Suppressor macrophage treated with lipopolysaccharide for 1 hour (primary cell): ENCODE measurements around the gene OR2G3.

Experiments
- DNase-seq, 3 donors: peaks; one replicate each; pipeline ENCODE4 v3.0.0-alpha.2; 2020 to 2022

The OR2G3 gene

DNA sequence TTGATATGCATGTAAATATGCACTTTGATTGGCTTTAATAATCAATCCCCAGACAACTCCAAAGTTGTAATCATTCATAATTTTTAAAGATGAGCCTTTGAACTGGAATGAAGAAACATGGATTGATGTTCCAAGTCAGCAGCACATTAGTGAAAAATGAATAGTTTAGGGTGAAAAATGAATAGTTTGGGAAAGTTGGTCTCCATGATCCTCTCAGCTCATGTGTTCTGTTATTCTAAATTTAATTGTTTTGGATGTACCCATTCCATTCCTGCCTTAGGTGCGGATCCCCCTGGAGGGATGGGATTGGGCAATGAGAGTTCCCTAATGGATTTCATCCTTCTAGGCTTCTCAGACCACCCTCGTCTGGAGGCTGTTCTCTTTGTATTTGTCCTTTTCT lies at the start of gene OR2G3:
Gene OR2G3, plus strand, starts transcription at position 301 of the 400 bp plus-strand sequence. Its CDS starts 0 bp downstream, at position 301.
- no peak for DNase-seq

- no peak for DNase-seq
Observed at GRCh38 chr1:247557926-247558674, 47.3 kb upstream of the OR2G3 start.

GRCh38 chr1:247561711-247562110 lies 43.7 kb upstream of the OR2G3 start:
- no peak for DNase-seq

DNA sequence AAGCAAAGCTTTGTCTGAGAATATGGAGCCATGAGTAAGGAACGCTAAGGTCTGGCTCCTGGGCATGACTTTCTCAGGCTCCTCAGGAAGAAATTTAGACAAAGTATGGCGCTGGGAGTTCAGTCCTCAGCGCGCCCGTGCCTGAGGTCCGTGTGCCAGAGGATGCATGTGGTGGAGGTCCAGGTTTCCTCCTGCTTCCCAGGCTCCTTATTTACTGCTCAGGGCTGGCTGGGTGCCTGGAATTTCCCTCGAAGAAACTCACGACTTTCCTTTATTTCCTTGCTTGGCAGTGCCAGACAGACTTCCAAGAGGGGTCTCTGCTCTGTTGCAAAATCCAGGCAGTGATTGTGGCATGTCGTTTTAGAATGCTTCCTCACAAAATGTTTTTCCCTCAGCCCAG lies 43.2 kb upstream of the OR2G3 start:
- no peak for DNase-seq

DNA sequence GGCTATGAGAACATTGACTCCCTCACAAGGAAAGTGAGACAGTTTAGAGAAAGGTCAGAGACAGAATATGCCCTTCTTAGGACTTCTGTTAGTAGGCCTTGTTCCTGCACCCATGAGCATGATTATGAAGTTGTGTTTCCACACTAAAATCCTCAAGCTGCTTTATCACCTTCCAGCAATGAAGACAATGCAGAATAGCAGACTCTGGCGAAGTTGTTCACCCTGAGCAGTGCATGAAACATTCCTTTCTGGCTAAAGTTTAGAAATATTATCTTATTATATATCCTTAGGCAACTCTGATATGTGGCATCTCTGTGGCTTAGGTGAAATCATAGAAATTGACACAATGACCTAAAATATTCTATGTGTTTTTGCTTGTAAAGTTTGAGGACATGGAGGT lies 31.1 kb upstream of the OR2G3 start:
- DNase-seq = no peak

DNA sequence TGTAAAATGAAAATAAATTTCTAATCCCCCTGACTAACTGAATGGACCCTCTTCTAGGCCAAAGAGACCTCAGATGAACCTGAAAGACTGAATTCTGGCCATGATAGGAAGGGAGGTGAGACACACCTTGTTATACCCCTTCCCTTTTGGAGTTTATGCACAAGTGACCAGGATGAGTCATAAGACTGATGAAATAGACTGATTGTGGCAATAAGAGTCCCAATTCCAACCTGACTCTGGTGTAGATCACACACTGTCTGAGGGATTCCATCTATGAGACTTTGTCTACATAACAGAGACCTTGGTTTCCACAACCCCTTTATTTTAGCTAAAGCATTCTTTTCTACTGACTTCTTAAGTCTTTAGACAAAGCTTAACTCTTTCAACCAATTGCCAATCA lies 30.7 kb upstream of the OR2G3 start:
- peak in 1 of 3 donors; percentile 18 for DNase-seq

DNA sequence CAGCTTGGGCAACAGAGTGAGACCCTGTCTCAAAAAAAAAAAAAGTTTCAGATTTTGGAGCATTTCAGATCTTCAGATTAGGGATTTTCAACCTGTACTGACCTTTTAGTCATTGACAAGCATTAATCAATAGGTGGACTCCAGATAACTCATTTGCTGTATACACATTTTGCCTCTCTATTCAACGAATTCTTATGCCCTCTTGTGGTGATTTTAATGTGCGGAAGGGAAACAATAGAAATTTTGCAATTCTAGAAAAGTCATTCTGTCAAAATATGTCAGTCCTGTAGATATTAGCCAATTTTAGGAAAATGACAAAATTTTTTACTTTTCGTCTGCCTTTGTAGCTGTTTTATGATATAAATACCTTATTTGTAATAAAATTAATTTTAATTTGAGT lies 28.9 kb upstream of the OR2G3 start:
- peak; percentile 65 to 89 (median 72) for DNase-seq

GRCh38 chr1:247578946-247579460 lies 26.4 kb upstream of the OR2G3 start:
- DNase-seq = no peak

DNA sequence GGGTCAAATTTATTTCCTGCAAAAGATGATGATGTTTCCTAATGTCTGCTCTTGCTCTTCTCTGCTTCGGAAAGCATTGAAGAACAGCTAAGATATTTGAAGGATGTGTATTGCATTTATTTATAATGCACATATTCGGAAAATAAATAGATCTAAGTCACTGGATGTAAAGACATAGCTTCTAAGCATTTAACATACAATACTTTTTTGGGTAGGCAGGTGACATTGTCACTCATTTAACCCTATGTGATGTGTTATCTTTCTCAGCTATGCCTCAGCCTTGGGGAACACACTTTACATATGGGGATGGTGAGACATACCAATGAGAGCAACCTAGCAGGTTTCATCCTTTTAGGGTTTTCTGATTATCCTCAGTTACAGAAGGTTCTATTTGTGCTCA lies 17.3 kb upstream of the OR2G3 start, which contains the start of gene OR2G2:
Gene OR2G2, plus strand, starts transcription at position 301 of the 400 bp plus-strand sequence. Its CDS starts 0 bp downstream, at position 301.
- DNase-seq = no peak

DNA sequence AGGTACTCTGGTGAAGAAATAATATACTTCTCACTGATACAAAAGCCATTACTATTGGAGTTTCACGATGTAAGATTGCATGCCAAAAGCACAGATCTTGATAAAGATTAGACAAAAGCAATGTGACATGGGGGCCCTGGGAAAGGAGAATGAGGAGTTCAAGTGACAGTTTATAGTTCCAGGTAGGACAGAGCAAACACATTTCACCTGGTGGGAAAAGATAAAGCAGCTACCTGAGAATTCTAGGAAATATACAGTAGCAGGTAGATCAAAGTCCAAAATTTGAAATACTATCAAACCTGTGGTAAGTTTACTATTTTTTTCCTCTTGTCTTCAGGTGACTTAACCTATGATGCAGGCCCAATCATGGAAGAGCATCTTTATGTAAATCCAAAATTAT lies 8.0 kb downstream of the OR2G3 start:
- DNase-seq = no peak

GRCh38 chr1:247614625-247615024 lies 9.2 kb downstream of the OR2G3 start:
- no peak for DNase-seq

- peak in 1 of 3 donors; percentile 12 for DNase-seq
Observed at GRCh38 chr1:247627951-247628350, 22.6 kb downstream of the OR2G3 start.

DNA sequence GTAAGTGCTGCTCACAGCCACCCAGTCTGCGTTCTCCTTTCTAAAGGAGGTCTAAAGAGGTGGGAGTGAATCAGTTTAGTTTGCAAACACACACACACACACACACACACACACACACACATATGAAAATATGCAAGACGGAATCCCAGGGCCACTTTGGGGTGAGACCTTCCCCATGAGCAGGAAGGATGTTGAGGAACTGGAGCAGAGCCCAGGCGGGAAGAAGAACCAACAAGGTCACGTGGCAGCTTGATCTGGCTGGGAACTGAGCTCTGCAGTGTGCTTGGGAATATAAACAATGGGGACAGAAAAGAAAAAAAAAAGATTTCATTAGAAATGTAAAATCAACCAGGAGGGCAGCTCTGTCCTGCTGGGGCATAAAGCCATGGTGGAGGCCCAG lies 32.6 kb downstream of the OR2G3 start:
- DNase-seq = peak in 2 of 3 donors; percentile 2 to 14

GRCh38 chr1:247638781-247639180 lies 33.4 kb downstream of the OR2G3 start:
- DNase-seq = no peak

DNA sequence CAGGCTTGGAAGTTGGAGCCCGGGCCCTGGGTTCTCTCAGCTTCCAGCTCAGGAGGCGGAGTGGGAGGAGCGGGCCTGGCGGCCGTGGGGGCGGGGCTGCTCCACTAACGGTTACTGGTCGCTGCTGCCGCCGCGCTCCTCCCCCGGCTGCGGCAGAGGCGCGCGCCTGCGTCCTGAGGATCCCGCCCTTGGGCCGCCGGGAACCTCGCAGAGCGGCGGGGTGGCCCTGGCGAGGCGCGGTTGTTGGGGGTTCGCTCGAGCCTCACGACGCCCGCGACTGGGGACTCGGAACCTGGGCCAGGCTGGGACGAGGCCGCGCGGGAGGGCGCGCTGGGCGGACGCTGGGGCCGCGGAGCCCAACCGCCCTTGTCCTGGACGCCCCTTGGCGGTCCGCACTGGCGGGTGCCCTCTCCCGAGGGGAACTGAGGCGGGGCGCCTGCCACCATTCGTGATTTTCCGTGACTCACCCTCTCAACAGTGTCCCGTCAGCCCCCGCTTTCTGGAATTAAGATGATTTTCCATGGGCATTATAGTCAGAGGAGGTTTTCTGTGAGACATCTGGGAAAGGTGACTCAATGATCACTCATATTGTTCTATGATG lies 34.1 kb downstream of the OR2G3 start:
- peak; percentile 43 to 85 (median 77) for DNase-seq

- DNase-seq = peak in 1 of 3 donors; percentile 10
Observed at GRCh38 chr1:247642742-247643141, 37.4 kb downstream of the OR2G3 start.

DNA sequence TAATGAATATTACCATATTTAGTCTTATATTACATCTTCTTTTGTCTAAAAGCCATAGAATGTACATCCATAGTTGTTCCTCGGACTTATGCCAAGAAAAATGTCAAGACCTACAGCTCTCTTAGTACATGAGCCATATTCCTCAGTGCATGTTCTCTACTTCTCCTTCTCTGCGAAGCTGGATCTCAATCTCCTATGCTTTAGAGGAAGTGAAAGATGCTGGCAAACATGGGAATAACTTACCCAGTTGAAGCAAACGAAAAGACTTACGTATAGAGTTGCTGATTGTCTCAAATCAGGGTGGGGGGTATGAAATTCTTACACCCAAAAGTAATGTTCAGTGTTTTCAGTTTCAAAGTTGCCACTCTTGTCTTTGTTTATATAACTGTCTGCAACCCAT lies 41.5 kb downstream of the OR2G3 start:
- peak; percentile 21 to 57 (median 48) for DNase-seq

DNA sequence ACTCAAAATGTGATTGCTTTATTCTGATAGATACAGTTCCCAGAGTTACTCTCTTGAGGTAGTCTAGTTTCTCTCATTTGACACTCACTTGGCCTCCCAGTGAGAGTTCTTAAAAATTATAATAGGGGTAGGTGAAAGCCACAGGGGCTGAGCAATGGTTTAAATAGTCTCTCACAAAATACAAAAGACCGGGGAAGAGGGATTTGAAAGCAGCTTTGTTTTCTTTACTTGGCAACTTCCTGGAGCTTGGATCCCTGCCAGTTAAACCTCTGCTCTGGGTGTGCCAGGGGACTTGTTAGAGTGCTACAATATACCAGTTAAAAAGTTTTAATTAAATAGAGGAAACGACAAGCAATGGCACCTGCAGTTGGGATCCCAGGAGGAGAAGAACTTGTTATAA lies 42.5 kb downstream of the OR2G3 start:
- DNase-seq = peak in 2 of 3 donors; percentile 1 to 6

DNA sequence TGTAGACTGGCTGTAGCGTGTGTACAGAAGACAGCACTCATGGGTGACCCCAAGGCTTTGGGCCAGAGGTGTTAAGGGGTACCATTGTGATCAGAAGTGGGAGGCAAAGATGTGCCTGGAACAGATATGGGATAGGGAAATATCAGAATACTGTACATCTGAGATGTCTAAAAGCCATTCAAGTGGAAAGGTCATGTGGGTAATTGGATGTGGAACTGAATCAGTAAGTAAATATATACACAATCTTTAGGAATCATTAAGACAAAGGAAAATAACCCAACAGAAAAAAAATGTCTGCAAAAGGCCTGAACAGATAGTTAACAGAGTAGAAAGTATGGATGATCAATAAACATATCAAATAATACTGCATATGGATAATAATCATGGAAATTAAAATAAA lies 47.7 kb downstream of the OR2G3 start:
- no peak for DNase-seq
